ENCODE data around the gene PROC.

PROC gene

DNA sequence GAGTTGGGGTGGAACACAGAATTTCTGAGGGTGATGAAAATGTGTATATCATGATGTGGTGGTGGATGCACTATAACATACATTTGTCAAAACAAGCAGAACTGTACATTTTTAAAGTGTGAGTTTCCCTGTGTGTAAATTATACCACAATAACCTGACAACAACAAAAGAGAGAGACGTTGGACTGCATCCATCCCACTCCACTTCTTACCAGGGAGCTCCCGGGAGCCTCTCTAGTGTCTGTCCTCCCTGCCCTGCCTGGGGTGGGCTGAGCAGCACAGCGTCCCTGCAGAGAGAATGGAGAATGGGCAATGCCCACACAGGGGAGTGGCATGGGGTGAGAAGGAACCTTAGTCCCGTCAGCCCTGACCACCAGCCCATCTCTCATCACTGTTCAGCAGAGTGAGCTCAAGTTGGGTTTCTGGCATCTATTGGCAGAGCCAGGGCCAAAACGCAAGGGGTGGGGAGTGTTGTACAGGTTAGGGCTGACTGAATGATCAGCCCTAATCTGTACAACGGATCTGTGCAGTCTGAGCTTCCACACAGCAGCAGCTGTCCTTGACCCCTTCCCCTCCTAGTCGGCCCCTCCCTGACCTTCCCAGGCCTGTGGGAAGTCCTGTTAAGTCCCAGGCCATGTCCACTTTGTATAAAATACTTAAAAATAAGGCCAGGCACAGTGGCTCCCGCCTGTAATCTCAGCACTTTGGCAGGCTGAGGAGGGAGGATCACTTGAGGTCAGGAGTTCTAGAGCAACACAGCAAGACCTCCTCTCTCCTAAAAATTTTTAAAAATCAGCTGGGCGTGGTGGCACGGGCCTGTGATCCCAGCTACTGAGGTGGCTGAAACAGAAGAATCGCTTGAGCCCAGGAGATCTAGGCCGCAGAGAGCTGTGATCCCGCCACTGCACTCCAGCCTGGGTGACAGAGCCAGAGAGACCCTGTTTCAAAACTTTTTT, 3.3 kb upstream of the PROC start:
- no peak for DNase-seq (ENCODE audit: low spot score)

GRCh38 chr2:127415593-127416505, 2.4 kb upstream of the PROC start:
- DNase-seq (ENCODE audit: low spot score), result no peak

DNA sequence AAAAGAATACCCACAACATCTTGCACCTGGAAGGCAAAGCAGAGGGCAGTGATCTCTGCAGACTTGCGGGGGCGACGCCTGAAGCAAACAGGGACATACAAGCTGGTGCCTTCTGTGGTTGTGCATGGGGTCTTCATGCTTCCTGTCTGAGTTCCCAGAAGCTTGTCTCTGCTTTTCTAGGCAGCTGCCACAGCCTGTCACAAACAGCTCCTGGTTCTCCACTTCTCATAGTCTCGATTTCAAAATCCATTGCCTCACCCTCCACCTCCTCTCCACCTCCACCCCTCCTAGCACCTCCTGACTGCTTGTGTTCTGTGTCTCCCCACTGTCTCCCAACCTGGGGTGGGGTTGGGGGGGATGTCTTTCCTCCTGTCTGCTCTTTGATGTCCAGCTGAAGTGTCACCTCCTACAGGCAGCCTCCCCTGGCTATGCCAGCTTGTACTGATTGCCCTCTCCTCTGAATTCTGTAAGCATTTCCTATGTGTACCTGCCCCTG, 1.7 kb upstream of the PROC start:
- DNase-seq (ENCODE audit: low spot score), result no peak

GRCh38 chr2:127417406-127417805, 821 bp upstream of the PROC start:
- DNase-seq (ENCODE audit: low spot score), result no peak

GRCh38 chr2:127419112-127419430, 844 bp downstream of the PROC start:
- DNase-seq (ENCODE audit: low spot score), result no peak

- no peak for DNase-seq (ENCODE audit: low spot score)
Measured at GRCh38 chr2:127419448-127420038, 1.3 kb downstream of the PROC start.

GRCh38 chr2:127420039-127420864, 2.0 kb downstream of the PROC start:
- DNase-seq (ENCODE audit: low spot score), result no peak

DNA sequence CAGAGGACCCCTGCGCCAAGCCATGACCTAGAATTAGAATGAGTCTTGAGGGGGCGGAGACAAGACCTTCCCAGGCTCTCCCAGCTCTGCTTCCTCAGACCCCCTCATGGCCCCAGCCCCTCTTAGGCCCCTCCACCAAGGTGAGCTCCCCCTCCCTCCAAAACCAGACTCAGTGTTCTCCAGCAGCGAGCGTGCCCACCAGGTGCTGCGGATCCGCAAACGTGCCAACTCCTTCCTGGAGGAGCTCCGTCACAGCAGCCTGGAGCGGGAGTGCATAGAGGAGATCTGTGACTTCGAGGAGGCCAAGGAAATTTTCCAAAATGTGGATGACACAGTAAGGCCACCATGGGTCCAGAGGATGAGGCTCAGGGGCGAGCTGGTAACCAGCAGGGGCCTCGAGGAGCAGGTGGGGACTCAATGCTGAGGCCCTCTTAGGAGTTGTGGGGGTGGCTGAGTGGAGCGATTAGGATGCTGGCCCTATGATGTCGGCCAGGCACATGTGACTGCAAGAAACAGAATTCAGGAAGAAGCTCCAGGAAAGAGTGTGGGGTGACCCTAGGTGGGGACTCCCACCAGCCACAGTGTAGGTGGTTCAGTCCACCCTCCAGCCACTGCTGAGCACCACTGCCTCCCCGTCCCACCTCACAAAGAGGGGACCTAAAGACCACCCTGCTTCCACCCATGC, 3.0 kb downstream of the PROC start:
- no peak for DNase-seq (ENCODE audit: low spot score)

DNA sequence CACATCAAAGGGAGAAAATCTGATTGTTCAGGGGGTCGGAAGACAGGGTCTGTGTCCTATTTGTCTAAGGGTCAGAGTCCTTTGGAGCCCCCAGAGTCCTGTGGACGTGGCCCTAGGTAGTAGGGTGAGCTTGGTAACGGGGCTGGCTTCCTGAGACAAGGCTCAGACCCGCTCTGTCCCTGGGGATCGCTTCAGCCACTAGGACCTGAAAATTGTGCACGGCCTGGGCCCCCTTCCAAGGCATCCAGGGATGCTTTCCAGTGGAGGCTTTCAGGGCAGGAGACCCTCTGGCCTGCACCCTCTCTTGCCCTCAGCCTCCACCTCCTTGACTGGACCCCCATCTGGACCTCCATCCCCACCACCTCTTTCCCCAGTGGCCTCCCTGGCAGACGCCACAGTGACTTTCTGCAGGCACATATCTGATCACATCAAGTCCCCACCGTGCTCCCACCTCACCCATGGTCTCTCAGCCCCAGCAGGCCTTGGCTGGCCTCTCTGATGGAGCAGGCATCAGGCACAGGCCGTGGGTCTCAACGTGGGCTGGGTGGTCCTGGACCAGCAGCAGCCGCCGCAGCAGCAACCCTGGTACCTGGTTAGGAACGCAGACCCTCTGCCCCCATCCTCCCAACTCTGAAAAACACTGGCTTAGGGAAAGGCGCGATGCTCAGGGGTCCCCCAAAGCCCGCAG, 3.8 kb downstream of the PROC start:
- no peak for DNase-seq (ENCODE audit: low spot score)

GRCh38 chr2:127422559-127423477, 4.6 kb downstream of the PROC start:
- no peak for DNase-seq (ENCODE audit: low spot score)

- no peak for DNase-seq (ENCODE audit: low spot score)
Measured at GRCh38 chr2:127423478-127423843, 5.2 kb downstream of the PROC start.

DNA sequence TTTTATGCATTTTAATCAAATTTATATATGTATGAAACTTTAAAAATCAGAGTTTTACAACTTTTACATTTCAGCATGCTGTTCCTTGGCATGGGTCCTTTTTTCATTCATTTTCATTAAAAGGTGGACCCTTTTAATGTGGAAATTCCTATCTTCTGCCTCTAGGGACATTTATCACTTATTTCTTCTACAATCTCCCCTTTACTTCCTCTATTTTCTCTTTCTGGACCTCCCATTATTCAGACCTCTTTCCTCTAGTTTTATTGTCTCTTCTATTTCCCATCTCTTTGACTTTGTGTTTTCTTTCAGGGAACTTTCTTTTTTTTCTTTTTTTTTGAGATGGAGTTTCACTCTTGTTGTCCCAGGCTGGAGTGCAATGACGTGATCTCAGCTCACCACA, 5.7 kb downstream of the PROC start:
- DNase-seq (ENCODE audit: low spot score), result no peak

- no peak for DNase-seq (ENCODE audit: low spot score)
Measured at GRCh38 chr2:127424598-127425520, 6.6 kb downstream of the PROC start.

DNA sequence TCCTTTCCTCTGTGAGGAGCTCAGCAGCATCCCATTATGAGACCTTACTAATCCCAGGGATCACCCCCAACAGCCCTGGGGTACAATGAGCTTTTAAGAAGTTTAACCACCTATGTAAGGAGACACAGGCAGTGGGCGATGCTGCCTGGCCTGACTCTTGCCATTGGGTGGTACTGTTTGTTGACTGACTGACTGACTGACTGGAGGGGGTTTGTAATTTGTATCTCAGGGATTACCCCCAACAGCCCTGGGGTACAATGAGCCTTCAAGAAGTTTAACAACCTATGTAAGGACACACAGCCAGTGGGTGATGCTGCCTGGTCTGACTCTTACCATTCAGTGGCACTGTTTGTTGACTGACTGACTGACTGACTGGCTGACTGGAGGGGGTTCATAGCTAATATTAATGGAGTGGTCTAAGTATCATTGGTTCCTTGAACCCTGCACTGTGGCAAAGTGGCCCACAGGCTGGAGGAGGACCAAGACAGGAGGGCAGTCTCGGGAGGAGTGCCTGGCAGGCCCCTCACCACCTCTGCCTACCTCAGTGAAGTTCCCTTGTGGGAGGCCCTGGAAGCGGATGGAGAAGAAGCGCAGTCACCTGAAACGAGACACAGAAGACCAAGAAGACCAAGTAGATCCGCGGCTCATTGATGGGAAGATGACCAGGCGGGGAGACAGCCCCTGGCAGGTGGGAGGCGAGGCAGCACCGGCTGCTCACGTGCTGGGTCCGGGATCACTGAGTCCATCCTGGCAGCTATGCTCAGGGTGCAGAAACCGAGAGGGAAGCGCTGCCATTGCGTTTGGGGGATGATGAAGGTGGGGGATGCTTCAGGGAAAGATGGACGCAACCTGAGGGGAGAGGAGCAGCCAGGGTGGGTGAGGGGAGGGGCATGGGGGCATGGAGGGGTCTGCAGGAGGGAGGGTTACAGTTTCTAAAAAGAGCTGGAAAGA, 7.6 kb downstream of the PROC start:
- DNase-seq (ENCODE audit: low spot score), result no peak

GRCh38 chr2:127426501-127427354, 8.5 kb downstream of the PROC start:
- DNase-seq (ENCODE audit: low spot score), result no peak
